Right atrium auricular region (tissue), 2 donors: ENCODE measurements around the gene TPRX1. TPM values are rescaled to one million over a fixed set of nuclear protein-coding genes. Genes with fewer than 3 reads are reported as not detected.
A peak's percentile ranks its signal among the peaks of the same experiment; 100 is the strongest.
"Not testable (repeated sequence)": the region's sequence is repeated elsewhere in the genome, so short reads cannot be mapped to it uniquely, and the experiment has no call there.

Experiments used
- DNase-seq: peaks from one replicate; pipeline ENCODE4 v3.0.0-alpha.2; 2019; ENCODE audit warnings: low spot score
- H3K27ac ChIP-seq, 2 donors: fragments of 200-600 bp; sonication (generic); 1 replicate in 1 of 2; 2 replicates in 1 of 2; pipeline ENCODE4 v1.5.1; 2016 to 2019
- H3K27me3 ChIP-seq, 2 donors: fragments of 200-600 bp; sonication (generic); one replicate each; pipeline versions ENCODE4 v1.5.1 to v1.6.0; 2017 to 2019
- H3K36me3 ChIP-seq: fragments of 200-600 bp; sonication (generic); one replicate; pipeline ENCODE4 v1.5.1; 2016
- H3K4me1 ChIP-seq, 2 donors: fragments of 200-600 bp; sonication (generic); one replicate each; pipeline versions ENCODE4 v1.5.1 to v1.6.0; 2017 to 2019
- H3K4me3 ChIP-seq, 2 donors: fragments of 200-600 bp; sonication (generic); 1 replicate in 1 of 2; 2 replicates in 1 of 2; pipeline ENCODE4 v1.5.1; 2017 to 2019; ENCODE audit warnings: mild to moderate bottlenecking in 1 of 2, moderate library complexity in 1 of 2
- H3K9me3 ChIP-seq, 2 donors: fragments of 200-600 bp; sonication (generic); one replicate each; pipeline ENCODE4 v1.5.1; 2019
- CTCF ChIP-seq, 2 donors: fragments of 200-600 bp; sonication (generic); IDR thresholded peaks; one replicate each; pipeline ENCODE4 v1.5.1; 2019; ENCODE audit warnings: antibody characterized with exemption in 2 of 2
- total RNA-seq, 2 donors: library from RNA; depleted of rRNA; stranded (reverse); fragments of >200 nt; gene quantifications; one replicate each; pipeline ENCODE4 v1.1.0, GENCODE V29; 2016

The TPRX1 gene
- total RNA-seq, 2 donors from 2014 or later: not detected

- no peak overlapping the region for H3K4me3 ChIP-seq
- H3K36me3 ChIP-seq: no peaks in the 10 kb centered on the region
- TF ChIP-seq CTCF (IDR thresholded peaks at IDR 0.05): no peak
- H3K4me1 ChIP-seq: no peaks in the 10 kb centered on the region
- no peak overlapping the region for H3K27ac ChIP-seq
- DNase-seq: no peak
- H3K9me3 ChIP-seq: no peaks in the 10 kb centered on the region
- H3K27me3 ChIP-seq: no peaks in the 10 kb centered on the region
Observed at GRCh38 chr19:47820410-47820809, 16.1 kb upstream of the TPRX1 start.

- Histone ChIP-seq H3K4me1 (no peaks in the 10 kb centered on the region), H3K9me3 (no peaks in the 10 kb centered on the region), H3K27me3 (no peaks in the 10 kb centered on the region), H3K27ac (no peak overlapping the region), H3K4me3 (no peak overlapping the region), H3K36me3 (no peaks in the 10 kb centered on the region)
- DNase-seq: no peak
- TF ChIP-seq CTCF (IDR thresholded peaks at IDR 0.05): no peak
Observed at GRCh38 chr19:47819858-47820257, 15.5 kb upstream of the TPRX1 start.

- H3K27ac ChIP-seq, H3K4me3 ChIP-seq, H3K4me1 ChIP-seq, H3K27me3 ChIP-seq, H3K9me3 ChIP-seq, DNase-seq, H3K36me3 ChIP-seq: not testable (repeated sequence)
Observed at GRCh38 chr19:47818221-47818620, 13.9 kb upstream of the TPRX1 start.

GRCh38 chr19:47816270-47816669 is 11.9 kb upstream of the TPRX1 start:
- not testable (repeated sequence) for H3K9me3 ChIP-seq, H3K36me3 ChIP-seq, H3K27me3 ChIP-seq, DNase-seq, H3K4me1 ChIP-seq, H3K4me3 ChIP-seq, H3K27ac ChIP-seq

GRCh38 chr19:47813995-47814328 is 9.6 kb upstream of the TPRX1 start:
- peak in 1 of 2 donors; percentile 2 for TF ChIP-seq CTCF (IDR thresholded peaks at IDR 0.05)
- H3K36me3 ChIP-seq: no peaks in the 10 kb centered on the region
- H3K27me3 ChIP-seq: no peaks in the 10 kb centered on the region
- no peak for DNase-seq
- H3K4me1 ChIP-seq: no peaks in the 10 kb centered on the region
- H3K27ac ChIP-seq: no peak overlapping the region
- no peak overlapping the region for H3K4me3 ChIP-seq
- H3K9me3 ChIP-seq: no peaks in the 10 kb centered on the region

GRCh38 chr19:47813304-47813994 is 9.1 kb upstream of the TPRX1 start:
- H3K27ac ChIP-seq: no peak overlapping the region
- DNase-seq: no peak
- TF ChIP-seq CTCF (IDR thresholded peaks at IDR 0.05): peak; percentile 59 to 68
- H3K4me3 ChIP-seq: no peak overlapping the region
- H3K27me3 ChIP-seq: no peaks in the 10 kb centered on the region
- H3K36me3 ChIP-seq: no peaks in the 10 kb centered on the region
- H3K9me3 ChIP-seq: no peaks in the 10 kb centered on the region
- H3K4me1 ChIP-seq: no peaks in the 10 kb centered on the region

GRCh38 chr19:47806435-47806834 is 2.1 kb upstream of the TPRX1 start:
- H3K4me3 ChIP-seq: no peak overlapping the region
- no peak for TF ChIP-seq CTCF (IDR thresholded peaks at IDR 0.05)
- H3K36me3 ChIP-seq: no peaks in the 10 kb centered on the region
- no peaks in the 10 kb centered on the region for H3K4me1 ChIP-seq
- no peak overlapping the region for H3K27ac ChIP-seq
- no peaks in the 10 kb centered on the region for H3K27me3 ChIP-seq
- no peaks in the 10 kb centered on the region for H3K9me3 ChIP-seq
- no peak for DNase-seq
